ENCODE measurements around the gene TBX3.

- TF ChIP-seq TEAD4 (IDR thresholded peaks at IDR 0.05) (no peak), USF1 (IDR thresholded peaks at IDR 0.05) (no peak)
Observed at GRCh38 chr12:114672817-114673168, 11.2 kb downstream of the TBX3 start.
